NCI-H2171 (cell line): Measurements from ENCODE around the gene AQP1.

Experiments
- DNase-seq: peaks from one replicate; lab custom pipeline; 2025; lab: John Stamatoyannopoulos, UW

AQP1 gene

GRCh38 chr7:30906515-30907240 lies 5.0 kb upstream of the AQP1 start:
- DNase-seq: no peak

- DNase-seq: no peak
These were observed 4.0 kb upstream of the AQP1 start for GRCh38 chr7:30907527-30908267.

GRCh38 chr7:30908681-30909080 lies 3.0 kb upstream of the AQP1 start:
- DNase-seq: no peak

- no peak for DNase-seq
These were observed 2.2 kb upstream of the AQP1 start for GRCh38 chr7:30909431-30909830.

GRCh38 chr7:30910411-30911073 lies 1.1 kb upstream of the AQP1 start:
- no peak for DNase-seq

- no peak for DNase-seq
These were observed 520 bp upstream of the AQP1 start for GRCh38 chr7:30911133-30911532.

GRCh38 chr7:30912021-30912730 lies 523 bp downstream of the AQP1 start:
- no peak for DNase-seq

GRCh38 chr7:30912731-30912985 lies 1.0 kb downstream of the AQP1 start:
- no peak for DNase-seq

GRCh38 chr7:30912986-30913811 lies 1.5 kb downstream of the AQP1 start:
- no peak for DNase-seq

- DNase-seq: no peak
These were observed 2.3 kb downstream of the AQP1 start for GRCh38 chr7:30913821-30914515.

GRCh38 chr7:30914596-30914995 lies 2.9 kb downstream of the AQP1 start:
- no peak for DNase-seq

- no peak for DNase-seq
These were observed 3.5 kb downstream of the AQP1 start for GRCh38 chr7:30915005-30915601.

- DNase-seq: no peak
These were observed 4.1 kb downstream of the AQP1 start for GRCh38 chr7:30915751-30916150.

- no peak for DNase-seq
These were observed 4.6 kb downstream of the AQP1 start for GRCh38 chr7:30916255-30916654.

- no peak for DNase-seq
These were observed 5.1 kb downstream of the AQP1 start for GRCh38 chr7:30916767-30917166.

GRCh38 chr7:30917216-30917893 lies 5.7 kb downstream of the AQP1 start:
- DNase-seq: no peak

- DNase-seq: no peak
These were observed 7.0 kb downstream of the AQP1 start for GRCh38 chr7:30918676-30919075.

GRCh38 chr7:30920021-30920583 lies 8.4 kb downstream of the AQP1 start:
- DNase-seq: no peak

- no peak for DNase-seq
These were observed 9.2 kb downstream of the AQP1 start for GRCh38 chr7:30920584-30921539.
